Measurements from ENCODE around the gene PIP4K2C. TPM values are rescaled to one million over a fixed set of nuclear protein-coding genes. Genes with fewer than 3 reads are reported as not detected.

The PIP4K2C gene
- total and polyA plus RNA-seq, 3 donors from 2014 or later = 47.6 to 78.0 (median 54.6) TPM

GRCh38 chr12:57609101-57609780, 18.2 kb downstream of the PIP4K2C start:
- Histone ChIP-seq H3K4me3 (peak overlapping the region; percentile 61 to 71), H3K27ac (peak overlapping the region; percentile 59 to 73), H3K27me3 (no peaks in the 10 kb centered on the region), H3K4me1 (peaks cover 16% of the 10 kb centered on the region), H3K9me3 (no peaks in the 10 kb centered on the region), H3K36me3 (ENCODE audit: low read depth, missing control alignments) (no peaks in the 10 kb centered on the region)
- TF ChIP-seq, protein P1, sequence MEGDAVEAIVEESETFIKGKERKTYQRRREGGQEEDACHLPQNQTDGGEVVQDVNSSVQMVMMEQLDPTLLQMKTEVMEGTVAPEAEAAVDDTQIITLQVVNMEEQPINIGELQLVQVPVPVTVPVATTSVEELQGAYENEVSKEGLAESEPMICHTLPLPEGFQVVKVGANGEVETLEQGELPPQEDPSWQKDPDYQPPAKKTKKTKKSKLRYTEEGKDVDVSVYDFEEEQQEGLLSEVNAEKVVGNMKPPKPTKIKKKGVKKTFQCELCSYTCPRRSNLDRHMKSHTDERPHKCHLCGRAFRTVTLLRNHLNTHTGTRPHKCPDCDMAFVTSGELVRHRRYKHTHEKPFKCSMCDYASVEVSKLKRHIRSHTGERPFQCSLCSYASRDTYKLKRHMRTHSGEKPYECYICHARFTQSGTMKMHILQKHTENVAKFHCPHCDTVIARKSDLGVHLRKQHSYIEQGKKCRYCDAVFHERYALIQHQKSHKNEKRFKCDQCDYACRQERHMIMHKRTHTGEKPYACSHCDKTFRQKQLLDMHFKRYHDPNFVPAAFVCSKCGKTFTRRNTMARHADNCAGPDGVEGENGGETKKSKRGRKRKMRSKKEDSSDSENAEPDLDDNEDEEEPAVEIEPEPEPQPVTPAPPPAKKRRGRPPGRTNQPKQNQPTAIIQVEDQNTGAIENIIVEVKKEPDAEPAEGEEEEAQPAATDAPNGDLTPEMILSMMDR (IDR thresholded peaks at IDR 0.05) = no peak
- no peak for TF ChIP-seq POLR2A (IDR thresholded peaks at IDR 0.05)
- WGBS, 2 donors = 29 to 42% methylated on average over 19 of the region's 19 CpGs
- DNase-seq = no peak
- intact Hi-C loops (cut with DNase I; ENCODE audit: low total_unique reads) = no loop called here

GRCh38 chr12:57609781-57610553, 19.0 kb downstream of the PIP4K2C start:
- H3K4me3 ChIP-seq = peak overlapping the region; percentile 61 to 71
- no peaks in the 10 kb centered on the region for H3K36me3 ChIP-seq (ENCODE audit: low read depth, missing control alignments)
- no peaks in the 10 kb centered on the region for H3K27me3 ChIP-seq
- intact Hi-C loops (cut with DNase I; ENCODE audit: low total_unique reads) = no loop called here
- H3K4me1 ChIP-seq = peaks cover 16% of the 10 kb centered on the region
- TF ChIP-seq, protein P1 (IDR thresholded peaks at IDR 0.05) = no peak
- TF ChIP-seq POLR2A (IDR thresholded peaks at IDR 0.05) = no peak
- DNase-seq = peak; percentile 31
- no peaks in the 10 kb centered on the region for H3K9me3 ChIP-seq
- peak overlapping the region; percentile 59 to 73 for H3K27ac ChIP-seq
- WGBS, 2 donors = 16 to 17% methylated on average over 27 to 34 of the region's 34 CpGs

DNA sequence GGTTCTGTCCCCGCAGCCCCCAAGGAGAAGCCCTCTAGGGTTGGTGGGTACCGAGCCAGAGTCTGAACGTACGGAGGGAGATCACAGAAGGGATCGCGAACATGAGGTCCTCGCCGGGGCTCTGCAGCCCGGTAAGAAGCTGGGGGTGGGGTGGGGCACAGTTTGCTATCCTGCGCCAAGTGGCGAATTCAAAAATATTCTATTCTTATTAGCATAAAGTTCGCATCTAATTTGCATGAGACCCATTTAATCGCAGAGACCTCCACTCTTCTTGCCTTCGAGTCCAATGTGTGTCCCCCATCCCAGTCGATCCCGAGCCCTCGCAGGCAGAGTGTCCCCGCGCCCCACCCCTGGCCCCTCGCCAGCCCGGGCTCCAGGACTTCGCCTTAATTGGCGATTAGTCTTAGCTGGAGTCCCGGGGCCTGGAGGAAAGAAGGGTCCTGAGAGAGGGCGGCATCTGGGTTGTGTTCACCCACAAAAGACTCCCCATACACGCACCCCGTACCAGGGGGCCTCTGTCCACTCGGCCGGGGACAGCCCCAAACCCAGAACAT, 19.6 kb downstream of the PIP4K2C start:
- WGBS, 2 donors = 7 to 9% methylated on average over 22 to 27 of the region's 29 CpGs
- Histone ChIP-seq H3K27ac (peak overlapping the region; percentile 59 to 73), H3K27me3 (no peaks in the 10 kb centered on the region), H3K9me3 (no peaks in the 10 kb centered on the region), H3K4me3 (peak overlapping the region; percentile 61 to 71), H3K36me3 (ENCODE audit: low read depth, missing control alignments) (no peaks in the 10 kb centered on the region), H3K4me1 (peaks cover 12% of the 10 kb centered on the region)
- no peak for TF ChIP-seq POLR2A (IDR thresholded peaks at IDR 0.05)
- TF ChIP-seq, protein P1 (IDR thresholded peaks at IDR 0.05) = peak in 1 of 3 experiments; percentile 8
- intact Hi-C loops (cut with DNase I; ENCODE audit: low total_unique reads) = no loop called here
- peak; percentile 61 for DNase-seq

DNA sequence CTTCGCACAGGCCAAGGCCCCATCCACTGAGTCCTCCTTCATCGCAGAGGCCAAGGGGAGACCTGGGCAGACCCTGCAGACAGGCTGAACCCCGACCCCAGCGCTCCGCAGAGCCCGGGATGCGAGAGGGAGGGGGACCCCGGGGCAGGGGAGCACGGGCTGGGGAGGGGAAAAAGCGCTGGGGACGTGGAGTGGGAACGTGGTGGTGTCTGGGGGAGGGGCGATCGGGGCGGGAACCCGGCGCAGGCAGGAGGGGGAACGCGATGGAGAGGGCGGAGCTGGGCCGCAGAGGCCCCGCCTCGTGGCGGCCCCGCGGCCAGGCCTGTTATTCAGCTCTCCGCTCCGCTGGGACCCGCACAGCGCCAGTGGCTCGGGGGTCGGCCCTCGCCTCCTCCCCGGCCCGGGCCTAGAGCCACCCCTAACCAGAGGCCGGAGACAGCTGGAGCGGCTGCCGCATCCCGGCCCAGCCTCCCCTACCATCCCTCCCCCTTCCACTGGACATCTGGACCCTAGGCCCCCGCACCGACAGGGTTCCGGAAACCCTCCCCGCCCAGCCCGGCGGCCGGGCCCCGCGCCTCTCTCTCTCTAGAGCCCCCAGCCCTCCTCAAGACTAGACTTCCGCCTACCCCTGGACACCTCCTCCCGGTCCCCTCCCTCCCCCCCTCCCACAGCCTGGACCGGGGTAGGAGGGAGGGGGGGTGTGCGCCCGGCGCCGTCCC, 20.3 kb downstream of the PIP4K2C start, which contains the start of gene ARHGEF25:
Gene ARHGEF25 (plus strand): TSS at position 328 of the 719 bp plus-strand sequence. CDS start 460 bp downstream, outside the sequence.
- Histone ChIP-seq H3K4me3 (peak within 1 kb of the TSS; percentile 61 to 71), H3K27me3 (no peaks in the 10 kb centered on the region), H3K27ac (peak within 1 kb of the TSS; percentile 59 to 73), H3K36me3 (ENCODE audit: low read depth, missing control alignments) (no peaks in the 10 kb centered on the region), H3K4me1 (peaks cover 10% of the 10 kb centered on the region), H3K9me3 (no peaks in the 10 kb centered on the region)
- TF ChIP-seq, protein P1 (IDR thresholded peaks at IDR 0.05) = no peak
- no peak for TF ChIP-seq POLR2A (IDR thresholded peaks at IDR 0.05)
- DNase-seq = peak; percentile 69
- WGBS, 2 donors = 0 to 1% methylated on average over 29 to 40 of the region's 55 CpGs
- intact Hi-C loops (cut with DNase I; ENCODE audit: low total_unique reads) = no loop called here
